OCI-LY7 (cell line): Measurements from ENCODE around the gene GNG12. TPM values are rescaled to one million over a fixed set of nuclear protein-coding genes. Genes with fewer than 3 reads are reported as not detected.

Experiments used
- BruUV-seq: library from RNA; stranded (reverse); fragments of 400-500 nt; replicated peaks from 2 replicates; lab custom pipeline; 2021; lab: Mats Ljungman, UMichigan
- CTCF ChIA-PET: fragments of 300-600 bp; sonication (Branson Sonifier 250); formaldehyde crosslinking; loops from one replicate; lab custom pipeline; 2022; ENCODE audit warnings: antibody characterized with exemption; ENCODE audit not compliant: unreplicated experiment; lab: Charles Lee
- POLR2A ChIA-PET: fragments of 300-600 bp; sonication (Branson Sonifier 250); formaldehyde crosslinking; loops from one replicate; lab custom pipeline; 2022; ENCODE audit warnings: antibody characterized with exemption; lab: Charles Lee
- DNase-seq: peaks from one replicate; pipeline ENCODE4 v3.0.0-alpha.2; 2015; ENCODE audit warnings: low spot score
- H2AFZ ChIP-seq: fragments of 200-600 bp; sonication (generic), shearing (Covaris generic); 2 replicates; pipeline ENCODE4 v1.6.1; 2014; ENCODE audit warnings: mild to moderate bottlenecking, antibody characterized with exemption, low read length, moderate library complexity
- H3K27ac ChIP-seq: fragments of 200-600 bp; sonication (generic); 2 replicates; pipeline ENCODE4 v1.5.1; 2014; ENCODE audit warnings: mixed run types, low read depth, mild to moderate bottlenecking, moderate library complexity, low read length, inconsistent platforms; ENCODE audit not compliant: poor library complexity, severe bottlenecking
- H3K36me3 ChIP-seq: fragments of 200-600 bp; sonication (generic); 2 replicates; pipeline ENCODE4 v1.6.1; 2014; ENCODE audit warnings: mild to moderate bottlenecking, antibody characterized with exemption, low read length, moderate library complexity, mixed read lengths; ENCODE audit not compliant: insufficient read depth
- H3K4me1 ChIP-seq: fragments of 200-600 bp; sonication (generic); 2 replicates; pipeline ENCODE4 v1.5.1; 2014; ENCODE audit warnings: mild to moderate bottlenecking, low read length; ENCODE audit not compliant: insufficient read depth, poor library complexity, severe bottlenecking
- H3K4me2 ChIP-seq: fragments of 200-600 bp; sonication (generic); 2 replicates; pipeline ENCODE4 v1.6.1; 2014; ENCODE audit warnings: mild to moderate bottlenecking, low read length
- H3K4me3 ChIP-seq: fragments of 200-600 bp; sonication (generic); 2 replicates; pipeline ENCODE4 v1.5.1; 2014; ENCODE audit warnings: mild to moderate bottlenecking, low read depth, low read length; ENCODE audit not compliant: poor library complexity, severe bottlenecking
- H3K79me2 ChIP-seq: fragments of 200-600 bp; sonication (generic); 2 replicates; pipeline ENCODE4 v1.6.1; 2016; ENCODE audit warnings: low read depth, mild to moderate bottlenecking, low read length, moderate library complexity, mixed read lengths; ENCODE audit not compliant: insufficient read depth
- H3K9me2 ChIP-seq: fragments of 200-600 bp; sonication (generic); 2 replicates; pipeline ENCODE4 v1.6.1; 2016; ENCODE audit warnings: mild to moderate bottlenecking, low read length, mixed read lengths; ENCODE audit not compliant: insufficient read depth
- H3K9me3 ChIP-seq: fragments of 200-600 bp; sonication (generic); 2 replicates; pipeline ENCODE4 v1.6.1; 2014; ENCODE audit warnings: mild to moderate bottlenecking, mixed run types, low read length, mixed read lengths
- H4K20me1 ChIP-seq: fragments of 200-600 bp; sonication (generic); 2 replicates; pipeline ENCODE4 v1.6.1; 2014; ENCODE audit warnings: mild to moderate bottlenecking, antibody characterized with exemption, low read length, moderate library complexity, mixed read lengths; ENCODE audit not compliant: insufficient read depth
- EZH2phosphoT487 ChIP-seq: fragments of 200-600 bp; sonication (generic); IDR thresholded peaks from 2 replicates; pipeline ENCODE4 v1.6.1; 2018; ENCODE audit warnings: low read depth, borderline replicate concordance, mild to moderate bottlenecking, mixed run types, antibody characterized with exemption, low read length, moderate library complexity, mixed read lengths
- intact Hi-C: fragments of 100-400 bp; cut with micrococcal nuclease; formaldehyde crosslinking; loops from one replicate; pipeline ENCODE4 v1.10.0; 2022; ENCODE audit not compliant: unreplicated experiment
- total RNA-seq, 2 experiments: library from RNA; depleted of rRNA in 1 of 2; stranded (reverse); fragments of >200 nt in 1 of 2; shearing (Covaris generic) in 1 of 2; gene quantifications; 2 replicates each; pipeline ENCODE4 v1.2.3, GENCODE V29; 2014 to 2022
- TF ChIP-seq, protein P1 (sequence below): fragments of 200-600 bp; sonication (generic); conservative IDR thresholded peaks from 2 replicates; pipeline ENCODE4 v1.5.1; 2014; ENCODE audit warnings: mild to moderate bottlenecking, antibody characterized with exemption, low read length, moderate library complexity, mixed read lengths

Gene GNG12
- total RNA-seq, 2 experiments from 2014 or later = 0.10 TPM; not detected in 1

DNA sequence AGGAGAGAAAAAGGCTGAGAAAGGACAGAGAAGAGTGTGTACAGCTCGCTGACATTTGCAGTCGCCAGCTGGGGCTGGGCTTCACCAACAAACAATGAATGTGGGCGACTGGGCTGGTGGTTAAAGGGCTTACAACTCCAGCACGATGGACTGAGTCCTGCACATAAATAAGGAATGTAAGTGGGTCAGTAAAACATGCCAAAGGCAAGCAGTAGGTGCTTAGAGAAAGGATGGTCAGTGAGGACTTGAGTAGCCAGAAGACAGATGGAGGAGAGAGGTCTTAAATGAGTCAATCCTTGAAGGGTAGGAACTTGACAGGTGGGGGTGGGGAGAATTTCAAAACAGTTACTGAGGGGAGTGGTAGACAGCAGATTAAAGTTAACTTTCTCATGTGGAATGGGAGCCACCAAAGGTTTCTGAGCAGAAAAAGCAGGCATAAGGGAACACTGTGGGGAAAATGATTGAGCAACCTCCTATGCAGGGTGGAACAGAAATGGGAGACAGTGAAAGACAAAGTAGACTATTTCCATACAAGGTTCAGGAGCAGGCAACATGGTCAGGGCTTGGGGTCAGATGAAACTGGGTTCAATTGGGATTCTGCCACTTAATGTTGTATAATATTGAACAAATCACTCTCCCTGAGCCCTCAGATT lies 110.8 kb downstream of the GNG12 start:
- DNase-seq = no peak
- no peak overlapping the region for H3K27ac ChIP-seq
- intact Hi-C loops = no loop called here
- no peak for TF ChIP-seq EZH2phosphoT487
- TF ChIP-seq, protein P1, sequence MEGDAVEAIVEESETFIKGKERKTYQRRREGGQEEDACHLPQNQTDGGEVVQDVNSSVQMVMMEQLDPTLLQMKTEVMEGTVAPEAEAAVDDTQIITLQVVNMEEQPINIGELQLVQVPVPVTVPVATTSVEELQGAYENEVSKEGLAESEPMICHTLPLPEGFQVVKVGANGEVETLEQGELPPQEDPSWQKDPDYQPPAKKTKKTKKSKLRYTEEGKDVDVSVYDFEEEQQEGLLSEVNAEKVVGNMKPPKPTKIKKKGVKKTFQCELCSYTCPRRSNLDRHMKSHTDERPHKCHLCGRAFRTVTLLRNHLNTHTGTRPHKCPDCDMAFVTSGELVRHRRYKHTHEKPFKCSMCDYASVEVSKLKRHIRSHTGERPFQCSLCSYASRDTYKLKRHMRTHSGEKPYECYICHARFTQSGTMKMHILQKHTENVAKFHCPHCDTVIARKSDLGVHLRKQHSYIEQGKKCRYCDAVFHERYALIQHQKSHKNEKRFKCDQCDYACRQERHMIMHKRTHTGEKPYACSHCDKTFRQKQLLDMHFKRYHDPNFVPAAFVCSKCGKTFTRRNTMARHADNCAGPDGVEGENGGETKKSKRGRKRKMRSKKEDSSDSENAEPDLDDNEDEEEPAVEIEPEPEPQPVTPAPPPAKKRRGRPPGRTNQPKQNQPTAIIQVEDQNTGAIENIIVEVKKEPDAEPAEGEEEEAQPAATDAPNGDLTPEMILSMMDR = no peak
- H4K20me1 ChIP-seq = no peaks in the 10 kb centered on the region
- no peak overlapping the region for H3K4me3 ChIP-seq
- peak overlapping the region; percentile 64; the same call in 1 of the 2 replicates for H2AFZ ChIP-seq
- no TSS peak for BruUV-seq
- H3K79me2 ChIP-seq = no peaks in the 10 kb centered on the region
- H3K9me2 ChIP-seq = no peaks in the 10 kb centered on the region
- no peaks in the 10 kb centered on the region for H3K9me3 ChIP-seq
- ChIA-PET CTCF (interaction anchor here (0.7 to 1.7 kb wide), 3 partner anchors 9 to 31 kb away, joined by 3 to 6 read pairs (median 3); no protein-coding TSS in a partner anchor), POLR2A (interaction anchor here (0.8 to 5.9 kb wide), 9 partner anchors 10 to 48 kb away, joined by 3 to 51 read pairs (median 6); partner anchors contain the start of gene GADD45A)
- H3K4me2 ChIP-seq = peak overlapping the region; percentile 50
- H3K4me1 ChIP-seq = peaks cover 26% of the 10 kb centered on the region
- H3K36me3 ChIP-seq = no peaks in the 10 kb centered on the region

DNA sequence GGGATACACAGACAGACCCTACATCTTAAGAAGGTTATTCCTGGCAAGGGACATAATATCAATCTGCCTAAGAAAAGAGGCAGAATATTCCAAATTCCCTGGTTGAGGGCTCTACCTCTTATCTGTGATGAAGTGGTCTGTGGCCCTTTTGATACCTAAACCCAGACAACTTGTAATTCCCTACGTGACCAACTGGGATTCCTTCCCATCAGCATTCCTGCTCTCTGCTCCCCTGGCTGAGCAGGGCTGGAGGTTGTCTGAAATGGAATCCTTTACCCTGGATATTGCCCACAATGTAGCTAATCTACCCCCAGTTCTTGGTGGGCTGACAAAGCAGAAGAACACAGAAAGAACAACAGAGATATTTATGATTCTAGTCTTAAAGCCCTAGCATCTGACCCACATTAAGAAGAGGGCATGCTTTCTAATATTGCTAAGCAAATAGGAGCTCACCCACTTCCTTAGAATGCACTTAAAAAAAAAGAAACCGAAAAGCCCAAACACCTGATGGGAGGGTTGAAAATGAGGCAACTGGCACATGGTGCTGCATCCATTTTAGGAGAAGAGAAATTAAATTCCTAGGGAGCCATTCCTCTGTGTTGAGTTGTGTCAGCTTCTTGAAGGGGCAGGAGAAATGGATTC lies 111.5 kb downstream of the GNG12 start:
- TF ChIP-seq EZH2phosphoT487 = no peak
- TF ChIP-seq, protein P1 = no peak
- Histone ChIP-seq H3K4me3 (no peak overlapping the region), H3K9me3 (no peaks in the 10 kb centered on the region), H3K27ac (no peak overlapping the region), H2AFZ (peak overlapping the region; percentile 64; the same call in 1 of the 2 replicates), H3K79me2 (no peaks in the 10 kb centered on the region), H3K4me1 (peaks cover 26% of the 10 kb centered on the region), H3K36me3 (no peaks in the 10 kb centered on the region), H4K20me1 (no peaks in the 10 kb centered on the region), H3K4me2 (peak overlapping the region; percentile 50), H3K9me2 (no peaks in the 10 kb centered on the region)
- intact Hi-C loops = no loop called here
- ChIA-PET POLR2A (interaction anchor here (0.8 to 5.9 kb wide), 10 partner anchors 10 to 47 kb away, joined by 3 to 51 read pairs (median 10); partner anchors contain the start of gene GADD45A), CTCF (interaction anchor here (0.7 to 1.7 kb wide), 3 partner anchors 9 to 32 kb away, joined by 3 to 6 read pairs (median 3); no protein-coding TSS in a partner anchor)
- no TSS peak for BruUV-seq
- DNase-seq = peak; percentile 50
